Measurements from ENCODE around the gene BARHL2. TPM values are rescaled to one million over a fixed set of nuclear protein-coding genes. Genes with fewer than 3 reads are reported as not detected.

BARHL2 gene
- total RNA-seq, 2 experiments from 2014 or later, result not detected

GRCh38 chr1:90732136-90732535 is 15.0 kb upstream of the BARHL2 start:
- ATAC-seq, result no peak
- peaks cover 70% of the 10 kb centered on the region for H3K27me3 Mint-ChIP-seq
- no peak overlapping the region for H3K4me3 Mint-ChIP-seq
- no peak for DNase-seq
- H3K4me1 Mint-ChIP-seq (ENCODE audit: low read depth), result peaks cover 22% of the 10 kb centered on the region
- peaks cover 3% of the 10 kb centered on the region for H3K36me3 Mint-ChIP-seq (ENCODE audit: low read depth)
- intact Hi-C loops (cut with micrococcal nuclease), result no loop called here
- H3K27ac Mint-ChIP-seq, result no peak overlapping the region
- ChIA-PET POLR2A (no interaction called here), CTCF (interaction anchor here (6.1 kb wide), 1 partner anchor 12 kb away, joined by 50 read pairs; no protein-coding TSS in a partner anchor)
- H3K9me3 Mint-ChIP-seq, result no peaks in the 10 kb centered on the region
- no peak for TF ChIP-seq CTCF (IDR thresholded peaks at IDR 0.05)

- intact Hi-C loops (cut with micrococcal nuclease), result no loop called here
- CTCF ChIA-PET, result interaction anchor here (1.0 to 6.1 kb wide), 4 partner anchors 11 to 101 kb away, joined by 3 to 50 read pairs (median 9); no protein-coding TSS in a partner anchor
These were observed 14.4 kb upstream of the BARHL2 start for GRCh38 chr1:90731382-90732050.

GRCh38 chr1:90730243-90731022 is 13.3 kb upstream of the BARHL2 start:
- peaks cover 9% of the 10 kb centered on the region for H3K36me3 Mint-ChIP-seq (ENCODE audit: low read depth)
- ChIA-PET POLR2A (interaction anchor here (0.8 kb wide), 1 partner anchor 11 kb away, joined by 3 read pairs; no protein-coding TSS in a partner anchor), CTCF (interaction anchor here (0.8 to 6.1 kb wide), 14 partner anchors 9 to 548 kb away, joined by 3 to 50 read pairs (median 4); no protein-coding TSS in a partner anchor)
- H3K4me3 Mint-ChIP-seq, result peak overlapping the region; percentile 44
- ATAC-seq, result no peak
- peaks cover 80% of the 10 kb centered on the region for H3K27me3 Mint-ChIP-seq
- peaks cover 37% of the 10 kb centered on the region for H3K4me1 Mint-ChIP-seq (ENCODE audit: low read depth)
- H3K27ac Mint-ChIP-seq, result no peak overlapping the region
- intact Hi-C loops (cut with micrococcal nuclease), result no loop called here
- peaks cover 2% of the 10 kb centered on the region for H3K9me3 Mint-ChIP-seq
- no peak for TF ChIP-seq CTCF (IDR thresholded peaks at IDR 0.05)
- no peak for DNase-seq

More at GRCh38 chr1:90731382-90732050, 14.4 kb upstream of the BARHL2 start:
- ATAC-seq, result no peak
- Mint-ChIP-seq H3K36me3 (ENCODE audit: low read depth) (peaks cover 3% of the 10 kb centered on the region), H3K4me3 (no peak overlapping the region), H3K27ac (no peak overlapping the region), H3K27me3 (peaks cover 72% of the 10 kb centered on the region), H3K4me1 (ENCODE audit: low read depth) (peaks cover 26% of the 10 kb centered on the region), H3K9me3 (no peaks in the 10 kb centered on the region)
- TF ChIP-seq CTCF (IDR thresholded peaks at IDR 0.05), result no peak
- POLR2A ChIA-PET, result no interaction called here
- DNase-seq, result no peak

GRCh38 chr1:90729504-90730242 is 12.6 kb upstream of the BARHL2 start:
- CTCF ChIA-PET, result interaction anchor here (0.8 to 6.1 kb wide), 19 partner anchors 9 to 684 kb away, joined by 3 to 50 read pairs (median 4); no protein-coding TSS in a partner anchor
- POLR2A ChIA-PET, result interaction anchor here (0.7 to 0.8 kb wide), 2 partner anchors 10 to 16 kb away, joined by 3 read pairs; no protein-coding TSS in a partner anchor

More at GRCh38 chr1:90729504-90730242, 12.6 kb upstream of the BARHL2 start:
- H3K36me3 Mint-ChIP-seq (ENCODE audit: low read depth), result peaks cover 9% of the 10 kb centered on the region
- peak; percentile 58 for ATAC-seq
- H3K27me3 Mint-ChIP-seq, result peaks cover 82% of the 10 kb centered on the region
- H3K4me3 Mint-ChIP-seq, result peak overlapping the region; percentile 44
- intact Hi-C loops (cut with micrococcal nuclease), result loop anchor here (5.0 to 10.0 kb wide), 3 partner anchors 108 to 435 kb away; no protein-coding TSS in a partner anchor
- peak; percentile 39 for DNase-seq
- peaks cover 2% of the 10 kb centered on the region for H3K9me3 Mint-ChIP-seq
- TF ChIP-seq CTCF (IDR thresholded peaks at IDR 0.05), result peak; percentile 90
- no peak overlapping the region for H3K27ac Mint-ChIP-seq
- H3K4me1 Mint-ChIP-seq (ENCODE audit: low read depth), result peaks cover 44% of the 10 kb centered on the region

All from activated CD8-positive, alpha-beta T cell treated with anti-CD3 and anti-CD28 coated beads for 36 hours (primary cell).